ENCODE results near the gene IRGQ.

GRCh38 chr19:43546581-43546980 lies 49.4 kb downstream of the IRGQ start:
- TF ChIP-seq POLR2A (IDR thresholded peaks at IDR 0.05) (no peak), CTCF (IDR thresholded peaks at IDR 0.05) (no peak), EP300 (IDR thresholded peaks at IDR 0.05) (no peak)

All from stomach (tissue), 4 donors.